Lower lobe of right lung (tissue), 2 donors: ENCODE measurements around the gene SLC6A1. TPM values are rescaled to one million over a fixed set of nuclear protein-coding genes. Genes with fewer than 3 reads are reported as not detected.

ENCODE experiments used
- ATAC-seq, 2 donors: fragments of 200-7000 bp; cut with Tn5 transposase; one replicate each; pipeline ENCODE4 v1.9.1; 2020 to 2022; ENCODE audit warnings: mild to moderate bottlenecking in 2 of 2, moderate library complexity in 2 of 2
- DNase-seq: peaks from one replicate; pipeline ENCODE4 v3.0.0-alpha.2; 2020
- H3K27ac ChIP-seq: fragments of 200-600 bp; one replicate; pipeline ENCODE4 v1.8.0; 2022
- H3K27me3 ChIP-seq: fragments of 200-600 bp; one replicate; pipeline ENCODE4 v1.8.0; 2022; ENCODE audit warnings: low read depth
- H3K36me3 ChIP-seq: fragments of 200-600 bp; one replicate; pipeline ENCODE4 v1.8.0; 2022; ENCODE audit warnings: mild to moderate bottlenecking
- H3K4me1 ChIP-seq: fragments of 200-600 bp; one replicate; pipeline ENCODE4 v1.8.0; 2022
- H3K4me3 ChIP-seq: fragments of 200-600 bp; one replicate; pipeline ENCODE4 v1.8.0; 2022; ENCODE audit warnings: mild to moderate bottlenecking
- H3K9me3 ChIP-seq: fragments of 200-600 bp; one replicate; pipeline ENCODE4 v1.8.0; 2022
- intact Hi-C: fragments of 100-400 bp; cut with DNase I; formaldehyde crosslinking; loops from one replicate; pipeline ENCODE4 v1.11.0; 2022
- total RNA-seq: library from RNA; stranded (reverse); fragmentation: NEBNext Ultra II Directional; extraction: Animal tissue kit (Norgen Biotek cat#: 25700); gene quantifications from one replicate; pipeline ENCODE4 v1.2.1, GENCODE V29; 2021
- TF ChIP-seq, protein P1 (sequence below): fragments of 200-600 bp; IDR thresholded peaks from one replicate; pipeline ENCODE4 v1.8.0; 2022; ENCODE audit warnings: antibody characterized with exemption, mild to moderate bottlenecking
- donor health status: DM: no; HTN: yes; CAD: no; lungs with severe emphysema.

Gene SLC6A1
- total RNA-seq, 1 donor from 2014 or later: 1.8 TPM

- peaks cover 53% of the 10 kb centered on the region for H3K27me3 ChIP-seq
- H3K27ac ChIP-seq: no peak overlapping the region
- H3K36me3 ChIP-seq: no peaks in the 10 kb centered on the region
- ATAC-seq: no peak
- intact Hi-C loops: no loop called here
- H3K4me3 ChIP-seq: no peak overlapping the region
- no peaks in the 10 kb centered on the region for H3K9me3 ChIP-seq
- TF ChIP-seq, protein P1, sequence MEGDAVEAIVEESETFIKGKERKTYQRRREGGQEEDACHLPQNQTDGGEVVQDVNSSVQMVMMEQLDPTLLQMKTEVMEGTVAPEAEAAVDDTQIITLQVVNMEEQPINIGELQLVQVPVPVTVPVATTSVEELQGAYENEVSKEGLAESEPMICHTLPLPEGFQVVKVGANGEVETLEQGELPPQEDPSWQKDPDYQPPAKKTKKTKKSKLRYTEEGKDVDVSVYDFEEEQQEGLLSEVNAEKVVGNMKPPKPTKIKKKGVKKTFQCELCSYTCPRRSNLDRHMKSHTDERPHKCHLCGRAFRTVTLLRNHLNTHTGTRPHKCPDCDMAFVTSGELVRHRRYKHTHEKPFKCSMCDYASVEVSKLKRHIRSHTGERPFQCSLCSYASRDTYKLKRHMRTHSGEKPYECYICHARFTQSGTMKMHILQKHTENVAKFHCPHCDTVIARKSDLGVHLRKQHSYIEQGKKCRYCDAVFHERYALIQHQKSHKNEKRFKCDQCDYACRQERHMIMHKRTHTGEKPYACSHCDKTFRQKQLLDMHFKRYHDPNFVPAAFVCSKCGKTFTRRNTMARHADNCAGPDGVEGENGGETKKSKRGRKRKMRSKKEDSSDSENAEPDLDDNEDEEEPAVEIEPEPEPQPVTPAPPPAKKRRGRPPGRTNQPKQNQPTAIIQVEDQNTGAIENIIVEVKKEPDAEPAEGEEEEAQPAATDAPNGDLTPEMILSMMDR: no peak
- DNase-seq: no peak
- peaks cover 9% of the 10 kb centered on the region for H3K4me1 ChIP-seq
Observed at GRCh38 chr3:10994306-10994705, 1.8 kb downstream of the SLC6A1 start.

DNA sequence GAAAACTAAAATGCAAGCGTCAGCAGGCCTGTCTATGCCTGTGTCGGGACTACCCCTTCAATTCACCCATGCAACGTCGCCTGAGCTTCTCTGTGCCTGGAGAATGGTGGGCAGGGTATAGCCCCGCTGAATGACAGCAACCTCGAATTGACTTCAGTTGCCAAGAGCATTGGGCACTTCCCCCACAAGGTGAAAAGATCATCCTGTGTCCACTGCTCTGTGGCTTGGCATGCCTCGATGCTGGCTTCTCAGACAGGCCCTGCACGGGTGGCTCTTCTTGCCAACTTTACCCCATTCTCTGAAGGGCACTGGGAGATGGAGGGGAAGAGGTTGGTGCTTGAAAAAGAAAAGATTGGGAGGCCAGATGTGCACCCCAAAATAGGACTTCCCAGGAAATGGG lies 3.3 kb downstream of the SLC6A1 start:
- peaks cover 61% of the 10 kb centered on the region for H3K27me3 ChIP-seq
- DNase-seq: no peak
- TF ChIP-seq, protein P1: no peak

DNA sequence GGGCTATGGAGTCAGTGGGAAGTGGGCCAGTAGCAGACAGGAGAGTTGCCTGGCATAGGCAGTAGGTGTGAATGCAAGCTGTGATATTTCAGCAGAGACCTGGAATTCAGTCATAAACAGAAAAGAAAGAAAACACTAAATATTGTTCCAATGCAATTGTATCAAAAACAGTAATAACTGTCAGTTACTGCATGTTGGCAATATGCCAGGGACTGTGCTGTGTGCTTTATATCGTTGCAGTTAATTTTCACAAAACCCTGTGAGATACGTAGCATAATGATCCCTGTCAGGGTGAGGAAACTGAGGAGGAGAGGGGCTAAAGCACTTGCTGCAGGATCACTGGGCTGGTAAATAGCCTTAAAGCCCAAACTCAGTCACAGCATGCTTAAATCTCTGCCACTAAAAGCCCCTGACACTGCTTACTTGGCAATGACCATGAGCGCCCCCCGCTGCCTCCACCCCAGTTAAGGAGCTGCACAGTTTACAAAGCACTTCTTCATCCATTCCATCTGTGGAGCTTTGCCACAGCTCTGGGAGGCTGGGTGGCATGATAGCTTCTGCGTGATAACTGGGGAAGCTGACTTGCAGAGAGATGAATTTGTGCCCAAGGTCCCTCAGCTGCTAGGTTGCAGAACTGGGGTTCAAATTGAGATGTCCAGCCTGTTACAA lies 3.9 kb downstream of the SLC6A1 start:
- ATAC-seq (no peak), DNase-seq (no peak)
- H3K27ac ChIP-seq: no peak overlapping the region
- intact Hi-C loops: no loop called here
- H3K36me3 ChIP-seq: no peaks in the 10 kb centered on the region
- H3K27me3 ChIP-seq: peaks cover 55% of the 10 kb centered on the region
- H3K4me1 ChIP-seq: peaks cover 9% of the 10 kb centered on the region
- H3K4me3 ChIP-seq: no peak overlapping the region
- TF ChIP-seq, protein P1: no peak
- no peaks in the 10 kb centered on the region for H3K9me3 ChIP-seq

More for the DNA sequence above, 3.3 kb downstream of the SLC6A1 start:
- no peak for ATAC-seq
- H3K4me3 ChIP-seq: no peak overlapping the region
- no peak overlapping the region for H3K27ac ChIP-seq
- H3K9me3 ChIP-seq: no peaks in the 10 kb centered on the region
- peaks cover 9% of the 10 kb centered on the region for H3K4me1 ChIP-seq
- intact Hi-C loops: no loop called here
- H3K36me3 ChIP-seq: no peaks in the 10 kb centered on the region

DNA sequence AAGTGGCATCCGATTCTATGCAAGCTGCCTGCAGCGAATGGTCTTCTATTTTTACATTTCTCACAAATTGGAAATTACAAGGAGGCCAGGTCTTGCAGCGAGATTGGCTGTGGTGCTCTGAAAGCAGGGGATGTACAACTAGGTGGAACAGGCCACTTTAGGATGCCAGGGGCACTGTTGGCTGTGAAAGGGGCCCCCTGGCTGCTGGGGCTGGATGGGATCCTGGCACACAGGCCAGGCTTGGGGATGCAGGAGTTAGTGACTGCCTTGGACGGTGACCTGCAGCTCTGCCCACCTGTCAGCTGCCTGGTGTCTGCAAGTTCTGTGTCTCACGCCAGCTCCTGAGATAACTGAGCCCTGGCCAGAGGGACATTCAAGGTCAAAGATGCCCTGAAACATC lies 4.6 kb downstream of the SLC6A1 start:
- Histone ChIP-seq H3K4me3 (no peak overlapping the region), H3K9me3 (no peaks in the 10 kb centered on the region), H3K27ac (no peak overlapping the region), H3K36me3 (no peaks in the 10 kb centered on the region), H3K27me3 (peaks cover 48% of the 10 kb centered on the region), H3K4me1 (peaks cover 9% of the 10 kb centered on the region)
- DNase-seq: no peak
- intact Hi-C loops: no loop called here
- TF ChIP-seq, protein P1: no peak
- no peak for ATAC-seq

DNA sequence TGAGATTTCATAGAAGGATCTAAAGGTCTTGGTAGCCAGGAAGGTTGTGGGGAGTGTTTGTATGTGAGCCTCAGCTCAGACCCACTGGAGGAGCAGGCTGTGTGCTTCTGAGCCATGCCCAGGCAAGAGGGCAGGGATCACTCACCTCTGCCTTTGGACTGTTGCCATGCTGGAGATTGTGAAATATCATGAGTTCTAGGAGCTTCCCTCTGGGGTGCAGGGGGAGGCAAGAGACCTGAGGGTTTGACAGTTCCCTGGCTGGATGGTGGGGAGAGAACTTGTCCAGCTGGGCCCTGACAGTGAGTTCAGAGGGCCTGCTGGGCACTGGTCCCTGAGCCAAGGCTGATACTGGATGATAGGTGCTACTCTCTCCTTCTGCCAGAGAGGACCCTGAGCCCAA lies 6.0 kb downstream of the SLC6A1 start:
- ATAC-seq (peak; percentile 60 to 74), DNase-seq (no peak)
- Histone ChIP-seq H3K27me3 (peaks cover 39% of the 10 kb centered on the region), H3K36me3 (no peaks in the 10 kb centered on the region), H3K4me3 (no peak overlapping the region), H3K4me1 (peaks cover 2% of the 10 kb centered on the region), H3K27ac (no peak overlapping the region), H3K9me3 (no peaks in the 10 kb centered on the region)
- intact Hi-C loops: no loop called here
- TF ChIP-seq, protein P1: no peak
